ENCODE measurements around the gene LCOR. TPM values are rescaled to one million over a fixed set of nuclear protein-coding genes. Genes with fewer than 3 reads are reported as not detected.

Gene LCOR
- total and polyA plus RNA-seq, 2 of the 13 experiments (the other 11 are each of a cell fraction or from before 2014, with no cell fraction given), result 12.4 to 23.7 TPM

GRCh38 chr10:96890580-96890979 is 58.5 kb downstream of the LCOR start:
- Histone ChIP-seq H2AFZ (ENCODE audit: low read length) (no peak overlapping the region), H4K20me1 (ENCODE audit: insufficient read depth, low read length) (0 out of 2 replicates have a peak, but pooled peaks cover 5% of the 10 kb centered on the region), H3K4me2 (ENCODE audit: low read depth, low read length) (peak overlapping the region; percentile 67), H3K27me3 (ENCODE audit: control insufficient read depth in 1 of 2, insufficient read depth in 2 of 2, low read length in 2 of 2) (no peaks in the 10 kb centered on the region), H3K9ac (ENCODE audit: insufficient read depth, low read depth, low read length) (0 out of 2 replicates have a peak overlapping the region, but pooled peaks have one; percentile 24), H3K36me3 (replicated peaks in 1 of 2; ENCODE audit: control insufficient read depth in 1 of 2, insufficient read depth in 2 of 2, low read length in 2 of 2) (no peaks in the 10 kb centered on the region; a peak in 2 of 5 replicates), H3K4me1 (ENCODE audit: insufficient read depth, low read length) (peaks cover 58% of the 10 kb centered on the region), H3K27ac (ENCODE audit: extremely low read length, insufficient read depth, low read length) (peak overlapping the region; percentile 79), H3K9me3 (ENCODE audit: low read length) (no peaks in the 10 kb centered on the region), H3K4me3 (replicated peaks in 1 of 3; ENCODE audit: insufficient read depth in 1 of 3, low read depth in 2 of 3, low read length in 3 of 3) (peak overlapping the region in 2 of 3 experiments; percentile 25; a peak in 2 of 6 replicates), H3K79me2 (ENCODE audit: insufficient read depth, low read length) (peaks cover 93% of the 10 kb centered on the region)
- no TSS peak for BruUV-seq (replicated peaks)
- peak; percentile 70 for ATAC-seq
- FAIRE-seq, result peak; percentile 46
- WGBS (ENCODE audit: low lambda C conversion rate), result 15% methylated on average over 3 of the region's 3 CpGs
- in situ Hi-C loops (cut with HindIII; ENCODE audit: extremely low pct_ligation_motif_present, low pct_unique_long_range_greater_than_20kb), result no loop called here
- intact Hi-C loops (cut with micrococcal nuclease; ENCODE audit: unreplicated experiment), result no loop called here
- peak; percentile 90 for DNase-seq (ENCODE audit: low spot score)
- ChIA-PET POLR2A (no interaction called here), CTCF (ENCODE audit: low intra/inter-chr PET ratio, low total read pairs) (no interaction called here)
- no peak for TF ChIP-seq HDAC6 (IDR thresholded peaks at IDR 0.05; ENCODE audit: low read depth, low read length)
- no peak for TF ChIP-seq POLR2G (IDR thresholded peaks at IDR 0.05; ENCODE audit: low read depth, low read length)
- TF ChIP-seq SIN3B (IDR thresholded peaks at IDR 0.05; ENCODE audit: low read length), result no peak
- peak; percentile 56 for TF ChIP-seq ASH2L (IDR thresholded peaks at IDR 0.05; ENCODE audit: insufficient read length, low read depth, low read length)
- TF ChIP-seq RXRB (CRISPR knock-in tag; IDR thresholded peaks at IDR 0.05; ENCODE audit: borderline replicate concordance), result peak; percentile 71; the same call in 1 of the 2 replicates
- 0 out of 2 replicates have a peak, but pooled peaks have one; percentile 14 for TF ChIP-seq ZNF644 (CRISPR knock-in tag; IDR thresholded peaks at IDR 0.05; ENCODE audit: low read depth)
- TF ChIP-seq POLR2A (IDR thresholded peaks at IDR 0.05; ENCODE audit: insufficient read depth in 1 of 2, low read depth in 2 of 2, low read length in 2 of 2), result no peak
- TF ChIP-seq MED1 (CRISPR knock-in tag; IDR thresholded peaks at IDR 0.05), result peak; percentile 55
- no peak for TF ChIP-seq CREB1 (IDR thresholded peaks at IDR 0.05)
- peak; percentile 54; the same call in 1 of the 2 replicates for TF ChIP-seq CREB1 (CRISPR knock-in tag; IDR thresholded peaks at IDR 0.05)
- no peak for TF ChIP-seq ZNF672 (CRISPR knock-in tag; IDR thresholded peaks at IDR 0.05)
- TF ChIP-seq FOXA1 (IDR thresholded peaks at IDR 0.05), result no peak
- TF ChIP-seq FOXA1 (CRISPR knock-in tag; IDR thresholded peaks at IDR 0.05), result peak; percentile 30; the same call in 1 of the 2 replicates
- TF ChIP-seq SIX1 (CRISPR knock-in tag; IDR thresholded peaks at IDR 0.05; ENCODE audit: borderline replicate concordance), result peak; percentile 88
- peak; percentile 89 for TF ChIP-seq SIX4 (CRISPR knock-in tag; IDR thresholded peaks at IDR 0.05)
- TF ChIP-seq LBX2 (CRISPR knock-in tag; IDR thresholded peaks at IDR 0.05; ENCODE audit: borderline replicate concordance), result no peak
- TF ChIP-seq CHD4 (IDR thresholded peaks at IDR 0.05; ENCODE audit: borderline replicate concordance, low read length), result no peak; the same call in 1 of the 2 replicates
- no peak for TF ChIP-seq HNF1A (IDR thresholded peaks at IDR 0.05; ENCODE audit: low read depth)
- peak; percentile 24; the same call in 1 of the 2 replicates for TF ChIP-seq HNF1A (CRISPR knock-in tag; IDR thresholded peaks at IDR 0.05; ENCODE audit: borderline replicate concordance)
- TF ChIP-seq ZSCAN5A (CRISPR knock-in tag; IDR thresholded peaks at IDR 0.05; ENCODE audit: borderline replicate concordance), result no peak
